Kidney tubule cell (primary cell): Measurements from ENCODE around the gene CSH1.
"Not testable (repeated sequence)": the region's sequence is repeated elsewhere in the genome, so short reads cannot be mapped to it uniquely, and the experiment has no call there.

Source experiments
- DNase-seq: peaks from one replicate; pipeline ENCODE4 v3.0.0-alpha.2; 2018; ENCODE audit warnings: low spot score

Gene CSH1

DNA sequence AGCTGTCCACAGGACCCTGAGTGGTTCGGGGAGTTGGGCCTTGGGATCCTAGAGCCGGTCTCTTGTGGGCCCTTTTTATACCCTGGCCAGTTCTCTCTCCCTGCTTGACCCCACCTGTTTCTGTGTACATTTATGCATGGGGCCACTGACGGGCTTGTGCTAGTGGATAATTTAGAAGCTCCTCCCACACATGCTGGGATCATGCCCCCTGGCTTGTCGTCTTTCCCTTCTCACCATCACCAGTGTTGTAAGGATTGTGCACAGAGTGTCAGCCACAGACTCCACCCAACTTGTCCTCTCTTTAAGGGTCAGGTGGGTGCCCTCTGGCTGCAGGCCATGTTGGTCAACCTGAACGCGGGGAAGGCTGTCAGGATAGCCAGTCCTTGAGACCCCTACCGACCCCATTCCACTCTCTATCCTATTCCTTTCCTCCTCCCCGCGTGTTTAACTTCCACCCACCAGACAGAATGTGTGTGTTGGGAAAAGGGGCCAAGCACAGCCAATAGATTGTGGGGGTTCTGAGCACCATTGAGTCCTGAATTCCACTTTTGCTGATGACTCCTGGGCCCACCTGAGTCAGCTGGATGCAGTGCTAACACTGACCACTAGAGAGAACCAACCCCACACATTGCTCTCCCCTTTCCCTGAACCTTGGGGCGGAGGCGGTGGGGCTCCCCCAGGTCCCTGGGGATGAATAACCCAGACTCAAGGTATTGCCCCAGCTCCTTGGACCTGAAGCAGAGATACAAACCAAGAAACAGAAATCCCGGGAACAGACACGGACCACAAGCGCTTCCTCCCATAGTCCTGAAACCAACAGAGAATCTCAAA is at the start of gene CSH1:
Gene CSH1 (minus strand): TSS at position 51 of the 831 bp plus-strand sequence. CDS start 63 bp downstream, outside the sequence.
- DNase-seq: not testable (repeated sequence)

- DNase-seq: no peak
Measured at GRCh38 chr17:63945784-63946439, 49.5 kb upstream of the CSH1 start.

GRCh38 chr17:63944736-63945499 is 48.5 kb upstream of the CSH1 start:
- no peak for DNase-seq

DNA sequence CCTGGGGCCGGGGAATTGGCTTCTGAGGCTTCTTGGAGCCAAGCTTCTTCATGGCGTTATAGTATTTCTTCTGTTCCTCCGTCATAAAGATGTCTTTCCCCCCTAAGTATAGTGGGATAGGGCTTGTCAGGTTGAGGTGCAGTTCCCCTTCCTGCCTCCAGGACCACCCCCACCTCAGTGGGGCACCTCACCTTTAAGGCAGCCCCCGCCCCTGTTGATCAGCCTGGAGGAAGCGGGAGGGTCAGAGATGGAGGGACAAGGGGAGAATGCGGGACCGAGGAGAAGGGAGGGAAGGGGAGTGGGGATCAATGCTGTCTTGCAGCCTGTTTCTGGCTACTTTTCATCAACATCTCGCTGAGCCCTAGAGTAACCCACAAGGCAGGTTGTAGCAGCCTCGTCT is 47.4 kb upstream of the CSH1 start:
- DNase-seq: no peak

GRCh38 chr17:63942309-63942985 is 46.1 kb upstream of the CSH1 start:
- no peak for DNase-seq

DNA sequence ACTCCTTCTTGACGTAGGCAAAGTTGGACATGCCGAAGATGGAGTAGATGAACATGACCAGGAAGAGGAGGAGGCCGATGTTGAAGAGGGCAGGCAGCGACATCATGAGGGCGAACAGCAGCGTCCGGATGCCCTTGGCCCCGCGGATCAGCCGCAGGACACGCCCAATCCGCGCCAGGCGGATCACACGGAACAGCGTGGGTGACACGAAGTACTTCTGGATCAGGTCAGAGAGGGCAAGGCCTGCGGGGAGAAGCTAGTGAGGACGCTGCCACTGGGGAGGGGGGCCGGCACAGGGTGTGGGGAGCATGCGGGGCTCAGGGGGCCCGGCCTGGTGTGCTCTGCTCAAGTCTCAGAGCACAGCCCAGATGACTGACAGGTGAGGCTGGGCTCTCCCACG is 45.4 kb upstream of the CSH1 start:
- no peak for DNase-seq

DNA sequence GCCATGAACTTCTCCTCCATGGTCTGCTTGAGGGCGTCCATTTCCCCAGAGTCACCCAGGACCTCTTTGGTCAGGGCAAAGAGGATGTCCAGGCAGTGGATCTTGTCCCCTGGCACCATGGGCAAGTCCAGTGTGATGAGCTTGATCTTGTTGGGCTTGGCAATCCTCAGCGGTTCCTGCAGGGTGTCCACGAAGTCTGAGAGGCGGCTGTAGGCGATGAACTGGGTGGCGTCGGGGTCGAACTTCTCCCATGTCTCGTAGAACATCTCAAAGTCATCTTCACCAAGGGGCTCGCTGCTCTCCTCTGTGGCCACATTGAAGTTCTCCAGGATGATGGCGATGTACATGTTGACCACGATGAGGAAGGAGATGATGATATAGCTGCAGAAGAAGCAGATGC is 44.8 kb upstream of the CSH1 start:
- DNase-seq: no peak

- no peak for DNase-seq
Measured at GRCh38 chr17:63940584-63940983, 44.2 kb upstream of the CSH1 start.

- DNase-seq: no peak
Measured at GRCh38 chr17:63939884-63940283, 43.5 kb upstream of the CSH1 start.

DNA sequence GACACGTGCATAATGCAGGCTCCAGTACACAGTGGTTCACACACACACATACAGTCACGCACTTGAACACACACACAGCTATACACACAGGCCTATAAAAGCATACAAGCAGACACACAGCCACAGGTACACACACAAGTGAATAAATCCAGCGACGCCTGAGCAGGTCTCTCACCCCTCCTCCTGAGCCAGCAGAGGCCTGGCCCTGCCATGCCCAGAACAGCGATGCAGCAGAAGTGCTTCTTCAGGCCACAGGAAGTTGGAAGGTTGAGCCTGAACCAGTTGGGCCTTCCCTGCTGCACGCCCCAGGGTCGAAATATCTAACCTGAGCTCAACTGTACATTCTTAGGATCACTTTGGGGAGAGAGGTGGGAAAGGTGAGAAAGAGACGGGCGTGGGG is 43.0 kb upstream of the CSH1 start:
- DNase-seq: no peak

DNA sequence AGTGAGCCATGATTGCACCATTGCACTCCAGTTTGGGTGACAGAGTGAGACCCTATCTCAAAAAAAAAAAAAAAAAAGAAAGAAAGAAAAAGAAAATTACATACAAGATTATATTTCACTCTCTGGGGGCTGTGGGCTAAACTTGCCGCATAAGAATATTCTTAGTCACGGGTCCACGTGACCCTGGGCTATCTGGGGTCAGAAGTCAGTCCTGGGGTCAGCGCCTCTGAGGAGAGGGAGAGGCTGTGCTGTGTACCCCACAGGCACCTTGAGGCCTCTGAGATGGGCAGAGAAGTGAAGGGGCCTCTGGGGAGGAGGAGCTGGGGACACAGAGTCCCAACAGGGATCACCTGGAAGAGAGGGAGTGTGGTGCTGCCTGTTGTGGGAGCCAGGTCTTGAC is 41.5 kb upstream of the CSH1 start:
- no peak for DNase-seq

GRCh38 chr17:63937319-63937718 is 40.9 kb upstream of the CSH1 start:
- DNase-seq: no peak

DNA sequence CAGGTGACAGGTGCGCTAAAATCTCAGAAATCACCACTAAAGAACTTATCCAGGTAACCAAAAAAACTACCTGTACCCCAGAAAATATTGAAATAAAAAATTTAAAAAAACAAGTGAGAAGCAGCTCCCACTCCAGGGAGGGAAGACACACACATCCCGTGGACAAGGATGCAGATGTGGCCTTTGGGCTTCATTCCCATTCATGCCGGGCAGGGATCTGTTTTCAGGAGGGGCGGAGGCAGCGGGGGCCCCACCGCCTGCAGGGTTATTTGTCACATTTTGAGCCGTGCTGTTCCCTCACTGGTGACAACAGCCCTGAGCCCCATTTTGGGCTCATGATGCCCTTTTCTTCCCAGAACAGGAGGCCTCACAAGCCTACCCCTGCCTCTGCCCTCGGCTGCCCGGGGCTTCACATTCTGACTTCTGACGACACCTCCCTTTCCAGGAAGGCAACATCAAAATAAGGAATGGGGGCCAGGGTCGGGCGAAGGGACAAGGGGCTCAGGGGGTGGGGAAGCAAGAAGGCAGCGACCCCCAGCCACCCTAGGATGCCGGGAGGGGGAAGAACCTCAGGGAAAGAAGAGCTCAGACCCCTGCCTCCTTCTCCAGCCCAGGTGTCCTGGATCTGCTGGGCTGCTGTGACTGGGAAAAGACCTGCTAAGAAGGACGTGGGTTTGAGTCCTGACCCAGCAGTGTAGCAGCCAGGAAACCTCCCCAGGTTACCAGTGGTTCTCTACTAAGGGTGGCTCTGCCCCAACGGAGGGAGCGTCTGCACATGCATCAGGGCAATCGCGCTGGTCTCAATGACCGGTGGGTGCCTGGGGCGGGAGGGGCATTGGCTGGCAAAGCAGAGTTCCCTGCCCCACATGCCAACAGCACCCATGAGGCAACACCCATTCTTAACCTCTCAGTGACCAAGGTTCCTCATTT is 38.1 kb upstream of the CSH1 start:
- no peak for DNase-seq

GRCh38 chr17:63933598-63933997 is 37.2 kb upstream of the CSH1 start:
- no peak for DNase-seq

GRCh38 chr17:63932721-63933120 is 36.3 kb upstream of the CSH1 start:
- DNase-seq: no peak

GRCh38 chr17:63931981-63932561 is 35.7 kb upstream of the CSH1 start, which contains the start of gene CD79B:
CD79B (minus strand) TSS chr17:63932331; CDS start chr17:63932261, 70 bp downstream.
- DNase-seq: no peak

DNA sequence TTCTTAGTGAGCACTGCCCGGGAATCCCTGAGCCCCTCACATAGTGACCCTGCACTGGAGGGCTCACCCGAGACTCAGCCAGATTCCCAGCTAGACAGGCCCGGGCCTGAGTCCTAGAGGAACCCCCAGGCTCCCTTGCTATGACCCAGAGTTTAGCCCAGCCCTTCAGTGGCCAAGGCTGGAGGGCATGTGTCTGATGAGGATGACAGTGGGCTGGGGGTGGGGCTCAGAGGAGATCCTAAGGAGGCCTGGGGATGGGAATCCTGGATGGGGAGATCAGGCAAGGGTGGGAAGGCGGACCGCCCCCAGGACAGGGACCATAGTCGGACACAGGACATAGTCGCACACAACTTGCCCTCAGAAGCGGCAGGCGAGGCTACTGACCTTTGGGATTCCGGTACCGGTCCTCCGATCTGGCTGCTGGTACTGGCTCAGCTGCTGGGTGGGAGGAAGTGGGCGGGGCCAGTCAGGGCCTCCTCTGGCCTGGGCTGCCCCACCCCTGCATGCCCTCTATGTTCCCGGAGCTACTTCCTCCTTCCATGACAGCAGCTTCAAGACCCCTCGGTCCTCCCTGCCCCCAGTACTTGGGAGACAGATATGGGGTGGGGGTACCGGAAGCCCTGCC is 34.7 kb upstream of the CSH1 start:
- DNase-seq: no peak

- DNase-seq: no peak
Measured at GRCh38 chr17:63929860-63930766, 33.7 kb upstream of the CSH1 start.
